Lower lobe of right lung (tissue), 2 donors: ENCODE results near the gene HDLBP. TPM values are rescaled to one million over a fixed set of nuclear protein-coding genes. Genes with fewer than 3 reads are reported as not detected.

Source experiments
- ATAC-seq, 2 donors: fragments of 200-7000 bp; cut with Tn5 transposase; one replicate each; pipeline ENCODE4 v1.9.1; 2020 to 2022; ENCODE audit warnings: mild to moderate bottlenecking in 2 of 2, moderate library complexity in 2 of 2
- DNase-seq: peaks from one replicate; pipeline ENCODE4 v3.0.0-alpha.2; 2020
- H3K27ac ChIP-seq: fragments of 200-600 bp; one replicate; pipeline ENCODE4 v1.8.0; 2022
- H3K27me3 ChIP-seq: fragments of 200-600 bp; one replicate; pipeline ENCODE4 v1.8.0; 2022; ENCODE audit warnings: low read depth
- H3K36me3 ChIP-seq: fragments of 200-600 bp; one replicate; pipeline ENCODE4 v1.8.0; 2022; ENCODE audit warnings: mild to moderate bottlenecking
- H3K4me1 ChIP-seq: fragments of 200-600 bp; one replicate; pipeline ENCODE4 v1.8.0; 2022
- H3K4me3 ChIP-seq: fragments of 200-600 bp; one replicate; pipeline ENCODE4 v1.8.0; 2022; ENCODE audit warnings: mild to moderate bottlenecking
- H3K9me3 ChIP-seq: fragments of 200-600 bp; one replicate; pipeline ENCODE4 v1.8.0; 2022
- intact Hi-C: fragments of 100-400 bp; cut with DNase I; formaldehyde crosslinking; loops from one replicate; pipeline ENCODE4 v1.11.0; 2022
- total RNA-seq: library from RNA; stranded (reverse); fragmentation: NEBNext Ultra II Directional; extraction: Animal tissue kit (Norgen Biotek cat#: 25700); gene quantifications from one replicate; pipeline ENCODE4 v1.2.1, GENCODE V29; 2021
- TF ChIP-seq, protein P1 (sequence below): fragments of 200-600 bp; IDR thresholded peaks from one replicate; pipeline ENCODE4 v1.8.0; 2022; ENCODE audit warnings: antibody characterized with exemption, mild to moderate bottlenecking
- donor health status: DM: no; HTN: yes; CAD: no; lungs with severe emphysema.

HDLBP gene
- total RNA-seq, 1 donor from 2014 or later: 387 TPM

DNA sequence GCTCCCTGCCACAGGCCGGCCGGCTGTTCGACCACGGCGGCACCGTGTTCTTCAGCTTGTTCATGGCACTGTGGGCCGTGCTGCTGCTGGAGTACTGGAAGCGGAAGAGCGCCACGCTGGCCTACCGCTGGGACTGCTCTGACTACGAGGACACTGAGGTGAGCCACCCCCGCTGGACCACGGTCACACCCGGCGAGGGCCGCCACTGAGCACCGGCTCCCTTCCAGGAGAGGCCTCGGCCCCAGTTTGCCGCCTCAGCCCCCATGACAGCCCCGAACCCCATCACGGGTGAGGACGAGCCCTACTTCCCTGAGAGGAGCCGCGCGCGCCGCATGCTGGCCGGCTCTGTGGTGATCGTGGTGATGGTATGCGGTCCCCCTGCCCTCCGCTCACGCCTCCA lies 106.2 kb downstream of the HDLBP start:
- ATAC-seq: no peak
- intact Hi-C loops: no loop called here
- no peak overlapping the region for H3K27ac ChIP-seq

DNA sequence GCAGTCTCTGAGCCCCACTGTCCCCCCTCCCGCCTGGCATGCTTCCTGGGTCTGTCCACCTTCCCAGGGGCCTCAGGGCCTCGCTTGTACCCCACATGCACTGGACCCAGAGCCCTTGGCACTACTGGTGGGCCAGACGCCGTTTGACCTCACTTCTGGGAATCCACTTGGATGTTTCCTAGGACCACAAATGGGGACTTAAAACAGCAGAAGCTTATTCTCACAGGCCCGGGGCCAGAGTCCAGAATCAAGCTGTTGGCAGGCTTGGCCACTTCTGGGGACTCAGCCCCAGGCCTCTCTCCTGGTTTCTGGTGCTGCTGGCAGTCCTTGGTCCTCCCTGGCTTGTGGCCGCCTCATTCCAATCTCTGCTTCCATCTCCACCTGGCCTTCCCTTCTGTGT lies 107.4 kb downstream of the HDLBP start:
- H3K4me1 ChIP-seq: no peaks in the 10 kb centered on the region
- no peaks in the 10 kb centered on the region for H3K36me3 ChIP-seq
- TF ChIP-seq, protein P1, sequence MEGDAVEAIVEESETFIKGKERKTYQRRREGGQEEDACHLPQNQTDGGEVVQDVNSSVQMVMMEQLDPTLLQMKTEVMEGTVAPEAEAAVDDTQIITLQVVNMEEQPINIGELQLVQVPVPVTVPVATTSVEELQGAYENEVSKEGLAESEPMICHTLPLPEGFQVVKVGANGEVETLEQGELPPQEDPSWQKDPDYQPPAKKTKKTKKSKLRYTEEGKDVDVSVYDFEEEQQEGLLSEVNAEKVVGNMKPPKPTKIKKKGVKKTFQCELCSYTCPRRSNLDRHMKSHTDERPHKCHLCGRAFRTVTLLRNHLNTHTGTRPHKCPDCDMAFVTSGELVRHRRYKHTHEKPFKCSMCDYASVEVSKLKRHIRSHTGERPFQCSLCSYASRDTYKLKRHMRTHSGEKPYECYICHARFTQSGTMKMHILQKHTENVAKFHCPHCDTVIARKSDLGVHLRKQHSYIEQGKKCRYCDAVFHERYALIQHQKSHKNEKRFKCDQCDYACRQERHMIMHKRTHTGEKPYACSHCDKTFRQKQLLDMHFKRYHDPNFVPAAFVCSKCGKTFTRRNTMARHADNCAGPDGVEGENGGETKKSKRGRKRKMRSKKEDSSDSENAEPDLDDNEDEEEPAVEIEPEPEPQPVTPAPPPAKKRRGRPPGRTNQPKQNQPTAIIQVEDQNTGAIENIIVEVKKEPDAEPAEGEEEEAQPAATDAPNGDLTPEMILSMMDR: no peak
- H3K9me3 ChIP-seq: no peaks in the 10 kb centered on the region
- no peaks in the 10 kb centered on the region for H3K27me3 ChIP-seq
- H3K4me3 ChIP-seq: no peak overlapping the region
- H3K27ac ChIP-seq: no peak overlapping the region
- intact Hi-C loops: no loop called here
- no peak for DNase-seq
- no peak for ATAC-seq

More for the DNA sequence above, 106.2 kb downstream of the HDLBP start:
- no peak for DNase-seq
- Histone ChIP-seq H3K4me3 (no peak overlapping the region), H3K36me3 (no peaks in the 10 kb centered on the region), H3K27me3 (no peaks in the 10 kb centered on the region), H3K9me3 (no peaks in the 10 kb centered on the region), H3K4me1 (no peaks in the 10 kb centered on the region)
- TF ChIP-seq, protein P1: no peak

DNA sequence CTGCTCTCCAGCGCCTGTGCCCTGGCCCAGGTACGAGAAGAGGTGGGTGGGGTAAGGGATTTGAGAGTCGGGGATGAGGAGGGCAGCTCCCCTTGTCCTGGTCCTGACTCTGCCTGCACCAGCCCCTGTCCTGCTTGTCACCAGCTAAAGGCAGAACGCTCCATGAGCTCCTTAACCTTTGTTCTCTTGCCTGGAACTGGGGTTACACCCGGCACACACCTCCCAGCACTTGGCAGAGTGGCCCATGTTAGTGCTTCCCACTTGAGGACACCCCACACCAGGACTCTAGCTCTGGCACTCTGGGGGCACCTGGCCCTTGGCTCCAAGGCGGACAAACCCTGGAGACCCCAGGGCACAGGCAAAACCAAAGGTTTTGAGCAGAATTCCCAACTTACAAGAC lies 107.8 kb downstream of the HDLBP start:
- DNase-seq (no peak), ATAC-seq (no peak)
- TF ChIP-seq, protein P1: no peak
- no peaks in the 10 kb centered on the region for H3K9me3 ChIP-seq
- intact Hi-C loops: no loop called here
- H3K27me3 ChIP-seq: no peaks in the 10 kb centered on the region
- H3K27ac ChIP-seq: no peak overlapping the region
- no peak overlapping the region for H3K4me3 ChIP-seq
- H3K36me3 ChIP-seq: no peaks in the 10 kb centered on the region
- no peaks in the 10 kb centered on the region for H3K4me1 ChIP-seq

DNA sequence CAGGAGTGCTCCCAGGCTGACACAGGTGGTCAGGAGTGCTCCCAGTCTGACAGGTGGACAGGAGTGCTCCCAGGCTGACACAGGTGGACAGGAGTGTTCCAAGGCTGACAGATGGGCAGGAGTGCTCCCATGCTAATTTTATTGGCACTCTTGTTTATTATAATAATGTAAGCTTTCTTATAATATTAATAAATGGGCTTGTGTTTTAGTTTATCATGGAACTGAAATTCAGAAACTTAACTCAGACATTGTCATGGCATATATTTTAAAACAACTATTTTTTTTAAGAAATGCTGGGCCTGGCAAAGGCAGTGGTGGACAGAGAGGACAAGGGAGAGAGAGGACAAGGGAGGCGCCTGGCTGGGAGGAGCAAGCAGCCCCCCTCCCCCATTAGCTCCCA lies 108.3 kb downstream of the HDLBP start:
- Histone ChIP-seq H3K36me3 (no peaks in the 10 kb centered on the region), H3K27ac (no peak overlapping the region), H3K27me3 (no peaks in the 10 kb centered on the region), H3K4me1 (no peaks in the 10 kb centered on the region), H3K9me3 (no peaks in the 10 kb centered on the region), H3K4me3 (no peak overlapping the region)
- DNase-seq: no peak
- TF ChIP-seq, protein P1: no peak
- no peak for ATAC-seq
- intact Hi-C loops: no loop called here

DNA sequence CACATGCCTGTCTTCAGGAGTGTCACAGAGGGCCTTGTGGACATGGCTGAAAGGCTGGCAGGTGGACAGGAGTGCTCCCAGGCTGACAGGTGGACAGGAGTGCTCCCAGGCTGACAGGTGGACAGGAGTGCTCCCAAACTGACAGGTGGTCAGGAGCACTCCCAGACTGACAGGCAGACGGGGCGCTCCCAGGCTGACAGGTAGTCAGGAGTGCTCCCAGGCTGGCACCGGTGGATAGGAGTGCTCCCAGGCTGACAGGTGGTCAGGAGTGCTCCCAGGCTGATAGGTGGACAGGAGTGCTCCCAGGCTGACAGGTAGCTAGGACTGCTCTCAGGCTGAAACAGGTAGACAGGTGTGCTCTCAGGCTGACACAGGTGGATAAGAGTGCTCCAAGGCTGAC lies 110.4 kb downstream of the HDLBP start:
- ATAC-seq (no peak), DNase-seq (no peak)
- H3K27me3 ChIP-seq: no peaks in the 10 kb centered on the region
- no peaks in the 10 kb centered on the region for H3K9me3 ChIP-seq
- no peaks in the 10 kb centered on the region for H3K4me1 ChIP-seq
- no peak overlapping the region for H3K27ac ChIP-seq
- TF ChIP-seq, protein P1: no peak
- no peak overlapping the region for H3K4me3 ChIP-seq
- intact Hi-C loops: no loop called here
- no peaks in the 10 kb centered on the region for H3K36me3 ChIP-seq

DNA sequence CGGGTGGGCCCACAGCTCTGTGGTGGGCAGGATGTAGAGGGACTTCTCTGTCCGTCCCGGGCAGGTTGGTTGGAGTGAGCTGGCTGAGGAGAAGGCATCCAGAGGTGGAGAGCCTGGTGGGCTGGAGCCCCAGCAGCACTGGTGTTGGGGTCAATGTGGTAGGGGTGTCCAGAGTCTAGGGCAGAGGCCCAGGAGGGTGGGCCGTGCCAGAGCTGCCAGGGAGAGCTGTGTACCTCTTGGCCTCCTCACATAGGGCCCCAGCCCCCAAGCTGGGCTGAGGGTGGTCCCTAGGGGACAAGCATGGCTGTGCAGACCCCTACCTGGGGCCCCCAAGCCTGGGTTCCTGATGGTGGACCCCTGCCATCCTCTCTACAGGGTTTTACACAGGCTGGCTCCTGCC lies 111.0 kb downstream of the HDLBP start:
- H3K36me3 ChIP-seq: no peaks in the 10 kb centered on the region
- H3K9me3 ChIP-seq: no peaks in the 10 kb centered on the region
- no peak overlapping the region for H3K27ac ChIP-seq
- intact Hi-C loops: no loop called here
- no peaks in the 10 kb centered on the region for H3K27me3 ChIP-seq
- no peaks in the 10 kb centered on the region for H3K4me1 ChIP-seq
- no peak for DNase-seq
- TF ChIP-seq, protein P1: no peak
- no peak overlapping the region for H3K4me3 ChIP-seq
- ATAC-seq: no peak
